ENCODE results near the gene KCTD11. TPM values are rescaled to one million over a fixed set of nuclear protein-coding genes. Genes with fewer than 3 reads are reported as not detected.

KCTD11 gene
- total RNA-seq, 4 donors from 2014 or later, result 8.8 to 16.9 (median 10.3) TPM

GRCh38 chr17:7394452-7395191 is 42.7 kb downstream of the KCTD11 start, which contains the start of gene PLSCR3:
PLSCR3 (minus strand) TSS chr17:7394525; CDS start chr17:7394110, 415 bp downstream.
- H3K36me3 ChIP-seq, result peaks cover 0 to 29% of the 10 kb centered on the region in 2 donors
- peaks cover 2 to 35% (median 16%) of the 10 kb centered on the region in 3 donors for H3K4me1 ChIP-seq
- peak; percentile 95 for ATAC-seq
- no peaks in the 10 kb centered on the region for H3K9me3 ChIP-seq
- H3K27ac ChIP-seq, result peak within 1 kb of the TSS; percentile 81 to 96 (median 92)
- WGBS, 2 donors (ENCODE audit: low coverage in 1 of 2), result no CpG with 5 or more reads among the region's 71 CpGs
- H3K27me3 ChIP-seq, result no peaks in the 10 kb centered on the region
- H3K4me3 ChIP-seq, result peak within 1 kb of the TSS; percentile 90
- TF ChIP-seq EP300 (IDR thresholded peaks at IDR 0.05) (no peak), POLR2A (IDR thresholded peaks at IDR 0.05) (peak; percentile 85 to 92), CTCF (IDR thresholded peaks at IDR 0.05) (peak in 3 of 4 experiments; percentile 40 to 61 (median 52)), POLR2AphosphoS5 (IDR thresholded peaks at IDR 0.05) (peak; percentile 74)

GRCh38 chr17:7396147-7396546 is 44.2 kb downstream of the KCTD11 start:
- TF ChIP-seq POLR2AphosphoS5 (IDR thresholded peaks at IDR 0.05), result no peak
- no peak for TF ChIP-seq CTCF (IDR thresholded peaks at IDR 0.05)
- TF ChIP-seq POLR2A (IDR thresholded peaks at IDR 0.05), result no peak
- TF ChIP-seq EP300 (IDR thresholded peaks at IDR 0.05), result no peak
- no peak overlapping the region for H3K4me3 ChIP-seq
- peaks cover 2 to 36% (median 16%) of the 10 kb centered on the region in 3 donors for H3K4me1 ChIP-seq
- no peaks in the 10 kb centered on the region for H3K9me3 ChIP-seq
- 66 to 94% methylated on average over 2 to 4 of the region's 4 CpGs for WGBS, 2 donors (ENCODE audit: low coverage in 1 of 2)
- no peaks in the 10 kb centered on the region for H3K27me3 ChIP-seq
- H3K36me3 ChIP-seq, result peaks cover 0 to 14% of the 10 kb centered on the region in 2 donors
- ATAC-seq, result no peak
- no peak overlapping the region for H3K27ac ChIP-seq

- H3K27ac ChIP-seq, result no peak overlapping the region
- no peaks in the 10 kb centered on the region for H3K27me3 ChIP-seq
- peaks cover 4 to 47% (median 20%) of the 10 kb centered on the region in 3 donors for H3K4me1 ChIP-seq
- no peaks in the 10 kb centered on the region for H3K36me3 ChIP-seq
- TF ChIP-seq CTCF (IDR thresholded peaks at IDR 0.05), result no peak
- TF ChIP-seq POLR2A (IDR thresholded peaks at IDR 0.05), result no peak
- no peak for TF ChIP-seq POLR2AphosphoS5 (IDR thresholded peaks at IDR 0.05)
- no peak for TF ChIP-seq EP300 (IDR thresholded peaks at IDR 0.05)
- no peak overlapping the region for H3K4me3 ChIP-seq
- no peak for ATAC-seq
- 83 to 93% methylated on average over 2 of the region's 2 CpGs for WGBS, 2 donors (ENCODE audit: low coverage in 1 of 2)
- H3K9me3 ChIP-seq, result no peaks in the 10 kb centered on the region
Observed at GRCh38 chr17:7398612-7399011, 46.6 kb downstream of the KCTD11 start.

- WGBS, 2 donors (ENCODE audit: low coverage in 1 of 2), result 18 to 35% methylated on average over 6 to 7 of the region's 16 CpGs
- H3K36me3 ChIP-seq, result peaks cover 0 to 2% of the 10 kb centered on the region in 2 donors
- peaks cover 4 to 65% (median 24%) of the 10 kb centered on the region in 3 donors for H3K4me1 ChIP-seq
- H3K27ac ChIP-seq, result peak overlapping the region; percentile 91 to 95 (median 93)
- peak; percentile 4 for ATAC-seq
- H3K9me3 ChIP-seq, result no peaks in the 10 kb centered on the region
- H3K27me3 ChIP-seq, result no peaks in the 10 kb centered on the region
- TF ChIP-seq POLR2AphosphoS5 (IDR thresholded peaks at IDR 0.05), result no peak
- no peak for TF ChIP-seq EP300 (IDR thresholded peaks at IDR 0.05)
- no peak for TF ChIP-seq CTCF (IDR thresholded peaks at IDR 0.05)
- no peak for TF ChIP-seq POLR2A (IDR thresholded peaks at IDR 0.05)
- peak overlapping the region; percentile 37 to 88 for H3K4me3 ChIP-seq
Observed at GRCh38 chr17:7403043-7403726, 51.2 kb downstream of the KCTD11 start.
